Measurements from ENCODE around the gene C5. TPM values are rescaled to one million over a fixed set of nuclear protein-coding genes. Genes with fewer than 3 reads are reported as not detected.

The C5 gene
- total and polyA plus RNA-seq, 5 donors from 2014 or later, result 0.31 to 1.5 (median 1.1) TPM; not detected in 1

DNA sequence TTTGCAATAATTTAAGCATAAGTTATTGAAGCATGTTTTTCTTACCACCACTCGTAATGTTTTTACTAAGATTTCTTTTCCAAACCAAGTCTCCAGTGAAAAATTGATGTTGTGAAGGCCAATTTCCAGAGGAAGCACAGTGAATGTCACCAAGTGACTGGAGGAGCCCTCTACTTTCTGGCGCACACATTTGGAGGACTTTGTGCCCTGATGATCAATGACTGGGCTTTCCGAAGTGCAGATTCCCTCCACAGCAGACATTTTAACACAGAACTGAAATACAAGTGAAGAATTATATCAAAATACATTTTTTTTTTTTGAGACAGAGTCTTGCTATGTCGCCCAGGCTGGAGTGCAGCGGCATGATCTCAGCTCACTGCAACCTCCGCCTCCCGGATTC lies 52.6 kb downstream of the C5 start:
- H3K27ac Mint-ChIP-seq, result no peak overlapping the region
- no peak for ATAC-seq (ENCODE audit: low read depth in 2 of 2)
- H3K9me3 ChIP-seq (ENCODE audit: control insufficient read depth in 2 of 2, low read length in 2 of 2), result no peaks in the 10 kb centered on the region

DNA sequence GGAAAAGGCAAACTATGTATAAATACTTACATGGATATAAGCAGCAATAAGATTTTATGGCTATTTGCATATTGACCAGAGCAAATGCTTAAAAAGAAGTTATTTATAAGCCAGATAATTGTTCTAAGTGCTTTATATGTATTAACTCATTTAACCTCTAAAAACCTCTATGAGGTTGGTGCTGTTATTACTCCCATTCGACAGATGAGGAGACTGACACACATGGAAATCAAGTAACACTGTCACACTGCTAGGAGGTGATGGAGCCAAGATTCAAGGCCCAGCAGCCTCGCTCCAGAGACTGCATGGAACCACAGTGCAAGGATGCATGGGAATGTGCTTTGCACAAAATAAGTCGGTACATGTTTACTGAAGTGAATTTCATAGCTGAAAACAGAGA lies 53.7 kb downstream of the C5 start:
- ATAC-seq (ENCODE audit: low read depth in 2 of 2), result no peak

More for the DNA sequence above, 52.6 kb downstream of the C5 start:
- Histone ChIP-seq H3K36me3 (ENCODE audit: control insufficient read depth, insufficient read depth, low read length) (no peaks in the 10 kb centered on the region), H3K4me1 (ENCODE audit: control insufficient read depth, insufficient read depth, low read length, poor library complexity, severe bottlenecking) (no peaks in the 10 kb centered on the region), H3K27me3 (ENCODE audit: control insufficient read depth, insufficient read depth, low read length) (no peaks in the 10 kb centered on the region), H3K4me3 (ENCODE audit: low read depth, low read length) (no peak overlapping the region), H3K27ac (ENCODE audit: insufficient read depth, low read length, poor library complexity, severe bottlenecking) (no peak overlapping the region)
- Mint-ChIP-seq H3K4me3 (no peak overlapping the region), H3K27me3 (peaks cover 4% of the 10 kb centered on the region), H3K36me3 (no peaks in the 10 kb centered on the region), H3K9me3 (no peaks in the 10 kb centered on the region), H3K4me1 (no peaks in the 10 kb centered on the region)
- DNase-seq, result no peak

DNA sequence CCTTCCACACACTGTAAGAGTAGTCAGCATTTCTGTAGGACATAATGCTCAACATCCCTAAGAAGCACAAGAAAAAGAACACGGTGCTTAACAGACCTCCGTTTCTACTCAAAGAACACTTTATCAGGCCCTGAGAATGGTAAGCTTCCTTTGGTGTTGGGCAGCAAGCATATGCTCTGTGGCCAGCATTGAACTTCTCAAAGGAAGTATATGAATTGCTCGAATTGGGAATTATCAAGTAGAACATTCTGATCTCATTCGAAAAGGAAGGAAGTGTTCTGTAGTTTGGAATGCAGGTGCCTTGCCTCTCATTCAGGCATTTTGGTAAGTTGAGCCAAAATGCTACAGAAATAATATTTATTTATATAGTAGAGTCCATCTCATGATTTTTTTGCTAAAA lies 61.0 kb downstream of the C5 start:
- H3K4me1 Mint-ChIP-seq, result no peaks in the 10 kb centered on the region
- Histone ChIP-seq H3K27me3 (ENCODE audit: control insufficient read depth, insufficient read depth, low read length) (no peaks in the 10 kb centered on the region), H3K36me3 (ENCODE audit: control insufficient read depth, insufficient read depth, low read length) (no peaks in the 10 kb centered on the region), H3K4me3 (ENCODE audit: low read depth, low read length) (no peak overlapping the region), H3K27ac (ENCODE audit: insufficient read depth, low read length, poor library complexity, severe bottlenecking) (no peak overlapping the region), H3K9me3 (ENCODE audit: control insufficient read depth in 2 of 2, low read length in 2 of 2) (no peaks in the 10 kb centered on the region), H3K4me1 (ENCODE audit: control insufficient read depth, insufficient read depth, low read length, poor library complexity, severe bottlenecking) (no peaks in the 10 kb centered on the region)
- H3K4me3 Mint-ChIP-seq, result no peak overlapping the region
- H3K36me3 Mint-ChIP-seq, result no peaks in the 10 kb centered on the region
- H3K9me3 Mint-ChIP-seq, result no peaks in the 10 kb centered on the region
- ATAC-seq (ENCODE audit: low read depth in 2 of 2) (no peak), DNase-seq (no peak)
- H3K27me3 Mint-ChIP-seq, result peaks cover 4% of the 10 kb centered on the region
- H3K27ac Mint-ChIP-seq, result no peak overlapping the region

More for the DNA sequence above, 53.7 kb downstream of the C5 start:
- H3K27me3 Mint-ChIP-seq, result peaks cover 4% of the 10 kb centered on the region
- Histone ChIP-seq H3K27me3 (ENCODE audit: control insufficient read depth, insufficient read depth, low read length) (no peaks in the 10 kb centered on the region), H3K9me3 (ENCODE audit: control insufficient read depth in 2 of 2, low read length in 2 of 2) (no peaks in the 10 kb centered on the region), H3K4me3 (ENCODE audit: low read depth, low read length) (no peak overlapping the region), H3K27ac (ENCODE audit: insufficient read depth, low read length, poor library complexity, severe bottlenecking) (no peak overlapping the region), H3K4me1 (ENCODE audit: control insufficient read depth, insufficient read depth, low read length, poor library complexity, severe bottlenecking) (no peaks in the 10 kb centered on the region), H3K36me3 (ENCODE audit: control insufficient read depth, insufficient read depth, low read length) (no peaks in the 10 kb centered on the region)
- no peaks in the 10 kb centered on the region for H3K9me3 Mint-ChIP-seq
- no peak overlapping the region for H3K4me3 Mint-ChIP-seq
- H3K27ac Mint-ChIP-seq, result no peak overlapping the region
- no peaks in the 10 kb centered on the region for H3K36me3 Mint-ChIP-seq
- H3K4me1 Mint-ChIP-seq, result no peaks in the 10 kb centered on the region
- DNase-seq, result no peak

DNA sequence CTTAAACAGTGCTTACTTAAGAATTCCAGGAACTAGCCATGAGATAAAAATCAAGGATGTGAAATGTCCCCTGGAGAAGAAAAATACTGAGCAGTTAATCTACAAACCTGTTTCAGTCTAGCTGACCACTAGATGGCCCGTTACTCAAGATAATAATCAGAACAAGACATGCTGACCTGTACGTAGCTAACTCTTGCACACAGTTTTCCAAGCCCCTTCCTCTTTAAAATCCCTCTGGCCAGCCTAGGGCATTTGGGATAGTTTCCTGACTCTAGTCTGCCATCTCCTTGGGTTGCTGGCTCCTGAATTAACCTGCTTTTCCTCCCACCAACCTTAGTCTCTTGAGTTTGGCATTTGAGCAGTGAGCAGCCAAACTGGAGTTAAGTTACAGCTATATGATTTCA lies 64.3 kb downstream of the C5 start:
- no peak overlapping the region for H3K27ac Mint-ChIP-seq
- Histone ChIP-seq H3K36me3 (ENCODE audit: control insufficient read depth, insufficient read depth, low read length) (no peaks in the 10 kb centered on the region), H3K27me3 (ENCODE audit: control insufficient read depth, insufficient read depth, low read length) (no peaks in the 10 kb centered on the region), H3K4me1 (ENCODE audit: control insufficient read depth, insufficient read depth, low read length, poor library complexity, severe bottlenecking) (no peaks in the 10 kb centered on the region), H3K9me3 (ENCODE audit: control insufficient read depth in 2 of 2, low read length in 2 of 2) (no peaks in the 10 kb centered on the region), H3K27ac (ENCODE audit: insufficient read depth, low read length, poor library complexity, severe bottlenecking) (no peak overlapping the region), H3K4me3 (ENCODE audit: low read depth, low read length) (no peak overlapping the region)
- peaks cover 0 to 5% (median under 1%) of the 10 kb centered on the region in 4 donors for H3K4me1 Mint-ChIP-seq
- no peak overlapping the region for H3K4me3 Mint-ChIP-seq
- no peaks in the 10 kb centered on the region for H3K9me3 Mint-ChIP-seq
- ATAC-seq (ENCODE audit: low read depth in 2 of 2), result no peak
- peak in 1 of 3 donors; percentile 23 for DNase-seq
- peaks cover 4% of the 10 kb centered on the region for H3K27me3 Mint-ChIP-seq
- no peaks in the 10 kb centered on the region for H3K36me3 Mint-ChIP-seq

DNA sequence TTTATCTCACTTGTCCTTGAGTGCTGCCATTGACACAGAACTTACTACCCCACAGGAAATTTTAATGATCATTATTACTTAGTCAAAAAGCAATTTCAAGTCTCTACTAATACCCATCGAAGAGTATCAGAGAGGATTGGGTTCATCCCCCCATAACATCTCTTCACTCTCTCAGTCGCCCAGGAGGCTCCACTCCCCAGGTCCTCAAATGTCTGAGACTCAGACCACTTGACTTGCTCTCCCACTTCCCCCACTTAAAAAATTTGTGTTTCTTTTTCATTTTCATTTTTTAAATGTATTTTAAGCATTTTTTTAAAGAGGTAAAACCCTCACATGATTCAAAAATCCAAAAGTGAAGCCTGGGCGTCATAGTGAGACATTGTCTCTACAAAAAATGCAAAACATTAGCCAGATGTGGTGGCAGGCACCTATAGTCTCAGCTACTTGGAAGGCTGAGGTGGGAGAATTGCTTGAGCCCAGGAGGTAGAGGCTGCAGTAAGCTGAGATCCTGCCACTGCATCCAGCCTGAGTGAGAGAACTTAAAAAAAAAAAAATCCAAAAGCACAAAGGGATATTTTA lies 66.7 kb downstream of the C5 start:
- Mint-ChIP-seq H3K4me3 (no peak overlapping the region), H3K27ac (peak overlapping the region in 2 of 3 donors; percentile 52 to 63), H3K4me1 (peaks cover 0 to 5% (median under 1%) of the 10 kb centered on the region in 4 donors), H3K27me3 (no peaks in the 10 kb centered on the region), H3K36me3 (no peaks in the 10 kb centered on the region), H3K9me3 (no peaks in the 10 kb centered on the region)
- Histone ChIP-seq H3K27me3 (ENCODE audit: control insufficient read depth, insufficient read depth, low read length) (no peaks in the 10 kb centered on the region), H3K36me3 (ENCODE audit: control insufficient read depth, insufficient read depth, low read length) (no peaks in the 10 kb centered on the region), H3K4me3 (ENCODE audit: low read depth, low read length) (no peak overlapping the region), H3K9me3 (ENCODE audit: control insufficient read depth in 2 of 2, low read length in 2 of 2) (no peaks in the 10 kb centered on the region), H3K27ac (ENCODE audit: insufficient read depth, low read length, poor library complexity, severe bottlenecking) (no peak overlapping the region), H3K4me1 (ENCODE audit: control insufficient read depth, insufficient read depth, low read length, poor library complexity, severe bottlenecking) (no peaks in the 10 kb centered on the region)
- DNase-seq (no peak), ATAC-seq (ENCODE audit: low read depth in 2 of 2) (no peak)

DNA sequence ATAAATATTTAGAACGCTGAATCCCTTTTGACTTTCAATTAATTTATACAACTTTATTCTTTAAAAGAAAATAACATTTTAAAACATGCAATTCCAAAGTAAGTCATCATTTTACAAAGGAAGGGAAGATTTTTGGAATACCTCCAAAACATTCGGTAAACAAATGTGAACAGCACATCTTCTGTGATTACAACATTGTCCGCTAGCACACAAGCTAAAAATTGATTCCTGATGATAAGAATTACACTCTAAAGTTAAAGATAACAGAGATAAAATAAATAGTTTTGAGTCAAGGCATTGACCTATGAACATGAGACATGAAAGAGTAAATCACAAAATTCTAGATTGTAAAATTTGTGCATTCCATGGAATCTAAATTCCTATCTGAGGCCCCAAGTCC lies 67.2 kb downstream of the C5 start:
- Histone ChIP-seq H3K27me3 (ENCODE audit: control insufficient read depth, insufficient read depth, low read length) (no peaks in the 10 kb centered on the region), H3K4me1 (ENCODE audit: control insufficient read depth, insufficient read depth, low read length, poor library complexity, severe bottlenecking) (no peaks in the 10 kb centered on the region), H3K36me3 (ENCODE audit: control insufficient read depth, insufficient read depth, low read length) (no peaks in the 10 kb centered on the region), H3K27ac (ENCODE audit: insufficient read depth, low read length, poor library complexity, severe bottlenecking) (no peak overlapping the region), H3K9me3 (ENCODE audit: control insufficient read depth in 2 of 2, low read length in 2 of 2) (no peaks in the 10 kb centered on the region), H3K4me3 (ENCODE audit: low read depth, low read length) (no peak overlapping the region)
- Mint-ChIP-seq H3K4me3 (no peak overlapping the region), H3K27ac (no peak overlapping the region), H3K4me1 (peaks cover 0 to 5% (median under 1%) of the 10 kb centered on the region in 4 donors), H3K27me3 (no peaks in the 10 kb centered on the region), H3K36me3 (no peaks in the 10 kb centered on the region), H3K9me3 (no peaks in the 10 kb centered on the region)
- DNase-seq (no peak), ATAC-seq (ENCODE audit: low read depth in 2 of 2) (no peak)

DNA sequence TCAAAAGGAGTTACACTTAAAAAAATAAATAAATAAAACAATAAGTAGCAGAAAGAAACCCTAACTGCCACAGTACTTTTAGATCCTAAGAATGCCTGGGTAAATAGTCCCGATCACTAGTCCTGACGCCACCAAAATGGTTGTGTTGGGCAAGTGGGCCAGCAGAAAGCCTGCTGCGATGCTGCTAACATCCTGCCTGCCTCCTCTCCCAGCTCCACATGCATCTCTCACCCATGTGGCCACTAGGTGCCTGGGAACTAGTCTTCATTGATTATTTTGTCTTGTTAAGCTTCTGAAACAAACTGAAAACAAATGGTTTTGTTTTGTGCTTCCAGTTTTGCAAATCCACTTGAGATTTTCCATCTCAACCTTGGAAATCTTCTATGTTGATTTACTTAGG lies 69.1 kb downstream of the C5 start:
- H3K4me1 Mint-ChIP-seq, result peaks cover 0 to 5% (median under 1%) of the 10 kb centered on the region in 4 donors
- no peaks in the 10 kb centered on the region for H3K36me3 Mint-ChIP-seq
- no peaks in the 10 kb centered on the region for H3K9me3 ChIP-seq (ENCODE audit: control insufficient read depth in 2 of 2, low read length in 2 of 2)
- no peaks in the 10 kb centered on the region for H3K4me1 ChIP-seq (ENCODE audit: control insufficient read depth, insufficient read depth, low read length, poor library complexity, severe bottlenecking)
- DNase-seq (no peak), ATAC-seq (ENCODE audit: low read depth in 2 of 2) (no peak)
- H3K4me3 ChIP-seq (ENCODE audit: low read depth, low read length), result no peak overlapping the region
- H3K4me3 Mint-ChIP-seq, result no peak overlapping the region
- no peaks in the 10 kb centered on the region for H3K27me3 ChIP-seq (ENCODE audit: control insufficient read depth, insufficient read depth, low read length)
- H3K27ac Mint-ChIP-seq, result no peak overlapping the region
- no peaks in the 10 kb centered on the region for H3K9me3 Mint-ChIP-seq
- H3K36me3 ChIP-seq (ENCODE audit: control insufficient read depth, insufficient read depth, low read length), result no peaks in the 10 kb centered on the region
- no peak overlapping the region for H3K27ac ChIP-seq (ENCODE audit: insufficient read depth, low read length, poor library complexity, severe bottlenecking)
- no peaks in the 10 kb centered on the region for H3K27me3 Mint-ChIP-seq

DNA sequence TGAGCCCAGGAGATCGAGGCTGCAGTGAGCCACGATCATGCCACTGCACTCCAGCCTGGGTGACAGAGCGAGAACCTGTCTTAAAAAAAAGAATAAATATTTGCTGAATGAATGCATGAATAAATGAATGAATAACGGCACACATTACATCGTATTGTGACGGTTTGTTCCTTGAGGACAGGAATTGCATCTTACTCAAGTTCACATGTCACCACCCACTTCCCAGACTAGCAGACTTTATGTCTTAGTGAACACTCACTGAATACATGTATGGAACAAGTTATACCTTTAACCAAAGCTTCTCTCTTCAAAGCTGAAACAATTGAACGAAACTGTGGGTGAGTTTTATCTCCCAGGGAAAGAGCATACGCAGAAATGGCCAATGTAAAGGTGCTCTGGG lies 70.3 kb downstream of the C5 start:
- Histone ChIP-seq H3K27me3 (ENCODE audit: control insufficient read depth, insufficient read depth, low read length) (no peaks in the 10 kb centered on the region), H3K27ac (ENCODE audit: insufficient read depth, low read length, poor library complexity, severe bottlenecking) (no peak overlapping the region), H3K36me3 (ENCODE audit: control insufficient read depth, insufficient read depth, low read length) (no peaks in the 10 kb centered on the region), H3K4me1 (ENCODE audit: control insufficient read depth, insufficient read depth, low read length, poor library complexity, severe bottlenecking) (peaks cover 8% of the 10 kb centered on the region), H3K9me3 (ENCODE audit: control insufficient read depth in 2 of 2, low read length in 2 of 2) (no peaks in the 10 kb centered on the region), H3K4me3 (ENCODE audit: low read depth, low read length) (no peak overlapping the region)
- no peaks in the 10 kb centered on the region for H3K36me3 Mint-ChIP-seq
- no peak for DNase-seq
- ATAC-seq (ENCODE audit: low read depth in 2 of 2), result no peak
- H3K4me3 Mint-ChIP-seq, result no peak overlapping the region
- no peaks in the 10 kb centered on the region for H3K27me3 Mint-ChIP-seq
- H3K27ac Mint-ChIP-seq, result no peak overlapping the region
- H3K9me3 Mint-ChIP-seq, result no peaks in the 10 kb centered on the region
- H3K4me1 Mint-ChIP-seq, result peaks cover 8 to 11% (median 11%) of the 10 kb centered on the region in 4 donors
